K562 (cell line): ENCODE data around the gene B3GALT4. TPM values are rescaled to one million over a fixed set of nuclear protein-coding genes. Genes with fewer than 3 reads are reported as not detected.

ENCODE experiments used
- HLTF ChIP-seq: fragments of 450-650 bp; IDR thresholded peaks from 2 replicates; pipeline ENCODE4 v1.6.1; 2016
- HMG20A ChIP-seq: fragments of 450-650 bp; formaldehyde crosslinking; conservative IDR thresholded peaks from 2 replicates; pipeline ENCODE4 v1.4.0; 2020; ENCODE audit warnings: mild to moderate bottlenecking, mixed read lengths
- POLR2AphosphoS2 ChIP-seq: IDR thresholded peaks from 2 replicates; pipeline ENCODE4 v1.6.1; 2012; ENCODE audit warnings: low read length, improper control_type of control experiment
- RCOR1 ChIP-seq, 2 experiments: IDR thresholded peaks; 2 replicates each; pipeline ENCODE4 v1.6.1; 2012; ENCODE audit warnings: low read depth in 2 of 2, low read length in 2 of 2, borderline replicate concordance in 1 of 2, improper control_type of control experiment in 1 of 2
- TCFL5 ChIP-seq: fragments of 250-450 bp; sonication (Bioruptor Pico); conservative IDR thresholded peaks from 2 replicates; pipeline ENCODE4 v1.6.1; 2021; ENCODE audit warnings: mild to moderate bottlenecking, moderate library complexity, matching md5 sums
- ZBTB17 ChIP-seq: fragments of 450-650 bp; formaldehyde crosslinking; IDR thresholded peaks from 2 replicates; pipeline ENCODE4 v1.4.0; 2020; ENCODE audit warnings: mild to moderate bottlenecking
- ZFP36 ChIP-seq: fragments of 150-350 bp; IDR thresholded peaks from 2 replicates; pipeline ENCODE4 v1.6.1; 2018; ENCODE audit warnings: low read length, low read depth; ENCODE audit not compliant: partially characterized antibody
- polyA plus RNA-seq, 8 experiments: library from polyadenylated mRNA; depleted of rRNA in 4 of 8; stranded (reverse) in 5 of 8; unstranded in 3 of 8; fragments of >200 nt; fragmentation: Nextera tagmentation in 2 of 8; fragmentation: Illumina TruSeq in 1 of 8; extraction: Ambion mirVana in 2 of 8; extraction: Trizol in 1 of 8; gene quantifications; 2 replicates each; pipeline versions ENCODE4 v1.2.1 to v1.2.3, GENCODE V29; 2011 to 2014; ENCODE audit warnings: inconsistent platforms in 1 of 8, missing spikeins in 1 of 8
- total RNA-seq, 7 experiments: library from RNA; depleted of rRNA in 6 of 7; stranded (reverse); fragments of >200 nt in 6 of 7; fragmentation: Illumina TruSeq in 2 of 7; extraction: Trizol in 2 of 7; gene quantifications; 2 replicates each; pipeline versions ENCODE4 v1.2.1 to v1.2.3, GENCODE V29; 2011 to 2021; ENCODE audit warnings: low replicate concordance in 1 of 7
- TF ChIP-seq, protein P1 (sequence below): fragments of 200-600 bp; sonication (generic); IDR thresholded peaks from one replicate; pipeline ENCODE4 v1.6.1; 2012; ENCODE audit warnings: mild to moderate bottlenecking, low read depth, low read length, inconsistent platforms
- TF ChIP-seq, protein P2 (sequence below): IDR thresholded peaks from 2 replicates; pipeline ENCODE4 v1.6.1; 2016; ENCODE audit warnings: missing genetic modification characterization, missing compliant biosample characterization
- TF ChIP-seq, protein P3 (sequence below): IDR thresholded peaks from 2 replicates; pipeline ENCODE4 v1.6.1; 2012; ENCODE audit warnings: low read depth, low read length, improper control_type of control experiment, borderline replicate concordance
- TF ChIP-seq, protein P4 (sequence below): sonication (generic); formaldehyde crosslinking; IDR thresholded peaks from 2 replicates; pipeline ENCODE4 v1.8.1; 2022; ENCODE audit warnings: missing genetic modification reagents

B3GALT4 gene
- total and polyA plus RNA-seq, 9 of the 15 experiments (the other 6 are each of a cell fraction or from before 2014, with no cell fraction given): 0.11 to 1.3 (median 0.53) TPM; not detected in 1

DNA sequence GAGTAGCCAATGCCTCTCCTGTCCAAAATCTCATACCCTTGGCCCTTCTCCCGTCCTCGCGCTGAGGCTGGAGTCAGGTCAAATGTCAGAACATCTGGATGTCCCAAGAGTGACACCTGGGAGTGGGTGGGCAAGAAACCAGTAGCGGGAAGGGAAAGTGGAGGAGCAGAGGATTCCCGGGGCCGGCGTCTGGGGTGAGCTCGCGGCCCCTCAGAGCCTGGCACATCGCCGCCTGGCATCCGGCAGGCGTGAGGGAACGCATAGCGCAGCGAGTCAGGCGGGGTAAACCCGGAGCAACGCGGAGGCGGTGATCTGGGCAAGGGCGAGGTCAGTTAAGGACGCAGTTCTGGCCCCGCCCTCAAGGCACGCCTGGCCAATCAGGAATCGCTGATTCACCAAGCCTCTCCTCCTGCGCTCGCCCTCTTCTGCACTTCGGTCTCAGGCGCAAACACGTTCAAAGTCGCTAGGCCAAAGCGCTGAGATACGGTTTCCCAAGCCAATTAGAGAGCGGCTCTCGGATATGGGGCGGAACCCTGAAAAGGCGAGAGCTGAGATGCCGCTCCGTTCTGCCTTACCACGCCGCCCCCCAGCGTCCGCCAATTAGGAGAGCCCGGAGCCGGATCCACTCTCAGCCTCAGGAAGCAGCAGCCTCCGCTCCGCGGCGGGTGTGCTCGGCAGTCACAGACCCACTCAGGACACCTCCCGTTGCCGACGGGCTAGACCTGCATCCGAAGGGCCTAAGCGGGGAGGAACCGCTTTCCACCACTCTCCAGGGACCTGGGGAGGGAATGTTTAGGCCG is 27.8 kb upstream of the B3GALT4 start (continued):
- TF ChIP-seq, protein P1, sequence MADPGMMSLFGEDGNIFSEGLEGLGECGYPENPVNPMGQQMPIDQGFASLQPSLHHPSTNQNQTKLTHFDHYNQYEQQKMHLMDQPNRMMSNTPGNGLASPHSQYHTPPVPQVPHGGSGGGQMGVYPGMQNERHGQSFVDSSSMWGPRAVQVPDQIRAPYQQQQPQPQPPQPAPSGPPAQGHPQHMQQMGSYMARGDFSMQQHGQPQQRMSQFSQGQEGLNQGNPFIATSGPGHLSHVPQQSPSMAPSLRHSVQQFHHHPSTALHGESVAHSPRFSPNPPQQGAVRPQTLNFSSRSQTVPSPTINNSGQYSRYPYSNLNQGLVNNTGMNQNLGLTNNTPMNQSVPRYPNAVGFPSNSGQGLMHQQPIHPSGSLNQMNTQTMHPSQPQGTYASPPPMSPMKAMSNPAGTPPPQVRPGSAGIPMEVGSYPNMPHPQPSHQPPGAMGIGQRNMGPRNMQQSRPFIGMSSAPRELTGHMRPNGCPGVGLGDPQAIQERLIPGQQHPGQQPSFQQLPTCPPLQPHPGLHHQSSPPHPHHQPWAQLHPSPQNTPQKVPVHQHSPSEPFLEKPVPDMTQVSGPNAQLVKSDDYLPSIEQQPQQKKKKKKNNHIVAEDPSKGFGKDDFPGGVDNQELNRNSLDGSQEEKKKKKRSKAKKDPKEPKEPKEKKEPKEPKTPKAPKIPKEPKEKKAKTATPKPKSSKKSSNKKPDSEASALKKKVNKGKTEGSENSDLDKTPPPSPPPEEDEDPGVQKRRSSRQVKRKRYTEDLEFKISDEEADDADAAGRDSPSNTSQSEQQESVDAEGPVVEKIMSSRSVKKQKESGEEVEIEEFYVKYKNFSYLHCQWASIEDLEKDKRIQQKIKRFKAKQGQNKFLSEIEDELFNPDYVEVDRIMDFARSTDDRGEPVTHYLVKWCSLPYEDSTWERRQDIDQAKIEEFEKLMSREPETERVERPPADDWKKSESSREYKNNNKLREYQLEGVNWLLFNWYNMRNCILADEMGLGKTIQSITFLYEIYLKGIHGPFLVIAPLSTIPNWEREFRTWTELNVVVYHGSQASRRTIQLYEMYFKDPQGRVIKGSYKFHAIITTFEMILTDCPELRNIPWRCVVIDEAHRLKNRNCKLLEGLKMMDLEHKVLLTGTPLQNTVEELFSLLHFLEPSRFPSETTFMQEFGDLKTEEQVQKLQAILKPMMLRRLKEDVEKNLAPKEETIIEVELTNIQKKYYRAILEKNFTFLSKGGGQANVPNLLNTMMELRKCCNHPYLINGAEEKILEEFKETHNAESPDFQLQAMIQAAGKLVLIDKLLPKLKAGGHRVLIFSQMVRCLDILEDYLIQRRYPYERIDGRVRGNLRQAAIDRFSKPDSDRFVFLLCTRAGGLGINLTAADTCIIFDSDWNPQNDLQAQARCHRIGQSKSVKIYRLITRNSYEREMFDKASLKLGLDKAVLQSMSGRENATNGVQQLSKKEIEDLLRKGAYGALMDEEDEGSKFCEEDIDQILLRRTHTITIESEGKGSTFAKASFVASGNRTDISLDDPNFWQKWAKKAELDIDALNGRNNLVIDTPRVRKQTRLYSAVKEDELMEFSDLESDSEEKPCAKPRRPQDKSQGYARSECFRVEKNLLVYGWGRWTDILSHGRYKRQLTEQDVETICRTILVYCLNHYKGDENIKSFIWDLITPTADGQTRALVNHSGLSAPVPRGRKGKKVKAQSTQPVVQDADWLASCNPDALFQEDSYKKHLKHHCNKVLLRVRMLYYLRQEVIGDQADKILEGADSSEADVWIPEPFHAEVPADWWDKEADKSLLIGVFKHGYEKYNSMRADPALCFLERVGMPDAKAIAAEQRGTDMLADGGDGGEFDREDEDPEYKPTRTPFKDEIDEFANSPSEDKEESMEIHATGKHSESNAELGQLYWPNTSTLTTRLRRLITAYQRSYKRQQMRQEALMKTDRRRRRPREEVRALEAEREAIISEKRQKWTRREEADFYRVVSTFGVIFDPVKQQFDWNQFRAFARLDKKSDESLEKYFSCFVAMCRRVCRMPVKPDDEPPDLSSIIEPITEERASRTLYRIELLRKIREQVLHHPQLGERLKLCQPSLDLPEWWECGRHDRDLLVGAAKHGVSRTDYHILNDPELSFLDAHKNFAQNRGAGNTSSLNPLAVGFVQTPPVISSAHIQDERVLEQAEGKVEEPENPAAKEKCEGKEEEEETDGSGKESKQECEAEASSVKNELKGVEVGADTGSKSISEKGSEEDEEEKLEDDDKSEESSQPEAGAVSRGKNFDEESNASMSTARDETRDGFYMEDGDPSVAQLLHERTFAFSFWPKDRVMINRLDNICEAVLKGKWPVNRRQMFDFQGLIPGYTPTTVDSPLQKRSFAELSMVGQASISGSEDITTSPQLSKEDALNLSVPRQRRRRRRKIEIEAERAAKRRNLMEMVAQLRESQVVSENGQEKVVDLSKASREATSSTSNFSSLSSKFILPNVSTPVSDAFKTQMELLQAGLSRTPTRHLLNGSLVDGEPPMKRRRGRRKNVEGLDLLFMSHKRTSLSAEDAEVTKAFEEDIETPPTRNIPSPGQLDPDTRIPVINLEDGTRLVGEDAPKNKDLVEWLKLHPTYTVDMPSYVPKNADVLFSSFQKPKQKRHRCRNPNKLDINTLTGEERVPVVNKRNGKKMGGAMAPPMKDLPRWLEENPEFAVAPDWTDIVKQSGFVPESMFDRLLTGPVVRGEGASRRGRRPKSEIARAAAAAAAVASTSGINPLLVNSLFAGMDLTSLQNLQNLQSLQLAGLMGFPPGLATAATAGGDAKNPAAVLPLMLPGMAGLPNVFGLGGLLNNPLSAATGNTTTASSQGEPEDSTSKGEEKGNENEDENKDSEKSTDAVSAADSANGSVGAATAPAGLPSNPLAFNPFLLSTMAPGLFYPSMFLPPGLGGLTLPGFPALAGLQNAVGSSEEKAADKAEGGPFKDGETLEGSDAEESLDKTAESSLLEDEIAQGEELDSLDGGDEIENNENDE: no peak
- no peak for TF ChIP-seq ZFP36
- no peak for TF ChIP-seq ZBTB17 (CRISPR knock-in tag)
- no peak for TF ChIP-seq HLTF
- no peak for TF ChIP-seq TCFL5 (CRISPR knock-in tag)
- TF ChIP-seq, protein P2, sequence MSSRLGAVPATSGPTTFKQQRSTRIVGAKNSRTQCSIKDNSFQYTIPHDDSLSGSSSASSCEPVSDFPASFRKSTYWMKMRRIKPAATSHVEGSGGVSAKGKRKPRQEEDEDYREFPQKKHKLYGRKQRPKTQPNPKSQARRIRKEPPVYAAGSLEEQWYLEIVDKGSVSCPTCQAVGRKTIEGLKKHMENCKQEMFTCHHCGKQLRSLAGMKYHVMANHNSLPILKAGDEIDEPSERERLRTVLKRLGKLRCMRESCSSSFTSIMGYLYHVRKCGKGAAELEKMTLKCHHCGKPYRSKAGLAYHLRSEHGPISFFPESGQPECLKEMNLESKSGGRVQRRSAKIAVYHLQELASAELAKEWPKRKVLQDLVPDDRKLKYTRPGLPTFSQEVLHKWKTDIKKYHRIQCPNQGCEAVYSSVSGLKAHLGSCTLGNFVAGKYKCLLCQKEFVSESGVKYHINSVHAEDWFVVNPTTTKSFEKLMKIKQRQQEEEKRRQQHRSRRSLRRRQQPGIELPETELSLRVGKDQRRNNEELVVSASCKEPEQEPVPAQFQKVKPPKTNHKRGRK: no peak
- TF ChIP-seq RCOR1 (IDR thresholded peaks at IDR 0.05; ENCODE audit: borderline replicate concordance in 1 of 2, low read depth in 2 of 2, low read length in 2 of 2): peak; percentile 2 to 97; a peak in 2 of 4 replicates
- TF ChIP-seq, protein P3, sequence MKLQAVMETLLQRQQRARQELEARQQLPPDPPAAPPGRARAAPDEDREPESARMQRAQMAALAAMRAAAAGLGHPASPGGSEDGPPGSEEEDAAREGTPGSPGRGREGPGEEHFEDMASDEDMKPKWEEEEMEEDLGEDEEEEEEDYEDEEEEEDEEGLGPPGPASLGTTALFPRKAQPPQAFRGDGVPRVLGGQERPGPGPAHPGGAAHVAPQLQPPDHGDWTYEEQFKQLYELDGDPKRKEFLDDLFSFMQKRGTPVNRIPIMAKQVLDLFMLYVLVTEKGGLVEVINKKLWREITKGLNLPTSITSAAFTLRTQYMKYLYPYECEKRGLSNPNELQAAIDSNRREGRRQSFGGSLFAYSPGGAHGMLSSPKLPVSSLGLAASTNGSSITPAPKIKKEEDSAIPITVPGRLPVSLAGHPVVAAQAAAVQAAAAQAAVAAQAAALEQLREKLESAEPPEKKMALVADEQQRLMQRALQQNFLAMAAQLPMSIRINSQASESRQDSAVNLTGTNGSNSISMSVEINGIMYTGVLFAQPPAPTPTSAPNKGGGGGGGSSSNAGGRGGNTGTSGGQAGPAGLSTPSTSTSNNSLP: no peak
- TF ChIP-seq, protein P4, sequence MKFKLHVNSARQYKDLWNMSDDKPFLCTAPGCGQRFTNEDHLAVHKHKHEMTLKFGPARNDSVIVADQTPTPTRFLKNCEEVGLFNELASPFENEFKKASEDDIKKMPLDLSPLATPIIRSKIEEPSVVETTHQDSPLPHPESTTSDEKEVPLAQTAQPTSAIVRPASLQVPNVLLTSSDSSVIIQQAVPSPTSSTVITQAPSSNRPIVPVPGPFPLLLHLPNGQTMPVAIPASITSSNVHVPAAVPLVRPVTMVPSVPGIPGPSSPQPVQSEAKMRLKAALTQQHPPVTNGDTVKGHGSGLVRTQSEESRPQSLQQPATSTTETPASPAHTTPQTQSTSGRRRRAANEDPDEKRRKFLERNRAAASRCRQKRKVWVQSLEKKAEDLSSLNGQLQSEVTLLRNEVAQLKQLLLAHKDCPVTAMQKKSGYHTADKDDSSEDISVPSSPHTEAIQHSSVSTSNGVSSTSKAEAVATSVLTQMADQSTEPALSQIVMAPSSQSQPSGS (CRISPR knock-in tag): no peak
- TF ChIP-seq POLR2AphosphoS2: peak; percentile 96
- no peak for TF ChIP-seq HMG20A (CRISPR knock-in tag)
